Measurements from ENCODE around the gene TAS1R2.
A peak's percentile ranks its signal among the peaks of the same experiment; 100 is the strongest.
"Not testable (repeated sequence)": the region's sequence is repeated elsewhere in the genome, so short reads cannot be mapped to it uniquely, and the experiment has no call there.

Gene TAS1R2

GRCh38 chr1:18883636-18884418 is 24.4 kb upstream of the TAS1R2 start:
- peak; percentile 24 for DNase-seq

DNA sequence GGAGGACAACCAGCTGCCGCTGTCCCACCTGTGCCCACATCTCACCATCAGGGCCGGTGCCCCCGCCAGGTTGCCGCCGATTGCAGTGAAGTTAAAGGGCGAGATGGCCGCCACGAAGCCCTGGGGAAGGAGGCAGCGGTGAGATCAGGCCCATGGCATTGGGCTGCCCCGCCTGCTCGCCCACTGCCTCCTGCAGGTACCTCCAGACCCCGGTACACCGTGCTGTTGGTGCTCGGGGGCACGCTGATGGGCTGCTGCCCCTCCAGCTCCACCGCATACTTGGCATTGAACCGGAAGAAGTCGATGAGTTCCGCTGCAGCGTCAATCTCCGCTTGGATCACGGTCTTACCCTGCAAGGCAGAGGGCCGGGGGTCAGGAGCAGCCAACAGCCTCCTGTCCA is 23.6 kb upstream of the TAS1R2 start:
- DNase-seq: no peak

- no peak for DNase-seq
These were observed 23.0 kb upstream of the TAS1R2 start for GRCh38 chr1:18882486-18882885.

DNA sequence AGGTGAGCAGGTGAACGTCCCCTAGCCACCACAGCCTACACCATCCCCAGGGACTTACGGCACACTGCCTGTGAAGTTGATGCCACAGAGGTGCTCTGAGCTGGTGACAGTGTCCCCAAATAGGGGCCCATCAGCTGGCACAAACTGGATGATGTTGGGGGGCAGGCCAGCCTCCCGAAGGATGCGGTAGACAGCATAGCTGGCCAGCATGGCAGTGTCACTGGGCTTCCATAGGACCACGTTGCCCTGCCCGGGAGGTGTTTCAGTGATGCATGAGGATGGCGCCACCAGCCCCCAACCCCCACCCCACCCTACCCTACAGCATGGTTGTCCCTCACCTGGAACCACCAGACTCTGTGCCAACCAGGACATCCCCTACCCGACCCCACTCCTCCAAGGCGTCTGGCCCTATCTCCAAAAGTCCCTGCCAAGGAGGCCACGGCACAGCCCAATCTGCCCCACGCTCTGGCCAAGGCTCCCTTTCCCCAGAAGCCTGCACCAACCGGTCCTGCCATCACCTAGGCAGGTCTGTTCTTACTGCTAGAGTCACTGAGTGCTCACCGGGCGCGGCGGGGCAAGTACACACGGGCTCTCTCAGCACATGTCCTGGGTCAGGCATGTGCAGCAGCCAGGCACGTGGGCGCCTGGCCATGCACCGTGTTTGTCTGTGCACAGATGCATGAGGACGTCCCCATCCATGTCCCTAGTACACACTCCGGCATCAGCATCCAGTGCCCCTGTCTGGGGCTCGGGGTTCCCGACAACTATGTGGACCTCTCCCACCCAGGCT is 22.4 kb upstream of the TAS1R2 start:
- DNase-seq: no peak

GRCh38 chr1:18881164-18881563 is 21.7 kb upstream of the TAS1R2 start:
- no peak for DNase-seq

GRCh38 chr1:18880585-18880984 is 21.1 kb upstream of the TAS1R2 start:
- DNase-seq: no peak

DNA sequence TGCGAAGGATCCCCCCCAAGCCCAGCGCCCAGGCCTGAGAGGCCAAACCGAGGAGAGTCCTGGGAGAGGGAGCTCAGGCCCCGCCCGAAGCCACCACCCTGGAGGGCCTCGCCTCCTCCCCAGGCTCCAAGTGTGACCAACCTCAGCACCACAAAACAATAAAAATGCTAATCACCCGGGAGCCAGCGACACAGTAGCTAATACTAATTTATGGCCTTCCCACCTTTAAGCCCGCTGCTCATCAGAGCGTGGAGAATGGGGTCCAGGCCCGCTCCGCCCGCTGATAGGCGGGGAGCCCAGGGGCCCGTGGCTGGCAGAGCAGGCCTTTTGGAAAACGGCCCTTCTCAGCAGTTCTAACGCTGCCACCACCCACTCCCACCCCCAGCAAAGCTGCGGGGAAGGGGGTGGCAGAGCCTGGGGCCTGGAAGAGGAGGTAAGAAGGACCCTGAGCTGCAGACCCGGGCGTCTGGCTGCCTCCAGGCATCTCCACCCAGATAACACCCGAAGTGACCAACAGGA is 20.4 kb upstream of the TAS1R2 start:
- DNase-seq: no peak

DNA sequence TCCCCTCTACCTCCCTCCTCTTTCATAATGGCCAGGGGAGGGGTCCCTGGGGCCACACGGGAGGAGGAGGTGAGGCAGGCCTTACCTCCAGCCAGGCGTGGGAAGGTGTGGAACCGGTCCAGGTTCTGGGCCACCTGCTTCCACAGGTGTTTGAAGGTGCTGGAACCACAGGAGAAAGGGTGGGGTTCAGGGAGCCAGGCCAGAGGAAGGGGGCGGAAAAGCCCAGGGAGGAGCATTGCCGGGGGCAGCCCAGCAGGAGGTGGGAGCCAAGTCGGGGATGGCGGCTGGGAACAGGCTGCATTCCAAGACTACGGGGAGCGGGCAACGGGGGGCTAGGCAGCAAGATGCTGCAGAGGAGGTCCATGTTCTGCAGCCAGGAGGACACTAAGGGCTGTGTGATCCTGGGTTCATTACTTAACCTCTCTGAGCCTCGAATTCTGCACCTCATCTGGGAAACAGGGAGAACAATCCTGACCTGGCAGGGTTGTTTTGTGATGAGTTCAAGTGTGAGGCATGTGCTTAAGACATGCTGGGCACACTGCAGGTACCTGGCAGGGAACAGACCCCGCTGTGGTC is 19.8 kb upstream of the TAS1R2 start:
- no peak for DNase-seq

DNA sequence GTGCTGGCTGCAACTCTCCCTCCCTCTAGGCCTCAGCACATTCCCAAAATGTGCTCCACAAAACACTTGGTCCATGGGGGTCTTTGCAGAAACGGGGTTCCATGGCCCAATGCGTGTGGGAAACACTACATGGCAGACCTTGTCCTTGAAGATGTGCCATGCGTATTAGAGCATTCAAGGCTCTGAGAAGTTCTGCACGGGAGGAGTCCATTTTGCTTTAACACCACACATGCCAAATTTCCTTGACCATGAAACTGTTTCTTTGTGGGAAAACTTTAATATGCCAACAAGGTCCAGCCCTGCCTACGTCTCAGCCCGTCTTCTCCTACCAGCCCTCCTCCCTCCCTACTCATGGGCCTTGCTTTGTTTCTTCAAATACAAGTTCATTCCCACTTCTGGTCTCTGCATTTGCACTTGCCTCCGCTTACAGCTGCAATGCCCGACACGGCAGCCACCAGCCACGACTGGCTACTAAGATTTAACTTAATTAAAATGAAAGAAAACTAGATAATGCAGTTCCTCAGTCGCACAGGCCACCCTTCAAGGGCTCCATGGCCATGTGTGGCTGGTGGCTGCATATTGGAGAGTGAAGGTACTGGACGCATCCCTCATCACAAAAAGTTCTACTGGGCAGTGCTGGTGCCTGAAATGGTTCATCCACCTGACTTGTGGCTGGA is 19.2 kb upstream of the TAS1R2 start:
- no peak for DNase-seq

DNA sequence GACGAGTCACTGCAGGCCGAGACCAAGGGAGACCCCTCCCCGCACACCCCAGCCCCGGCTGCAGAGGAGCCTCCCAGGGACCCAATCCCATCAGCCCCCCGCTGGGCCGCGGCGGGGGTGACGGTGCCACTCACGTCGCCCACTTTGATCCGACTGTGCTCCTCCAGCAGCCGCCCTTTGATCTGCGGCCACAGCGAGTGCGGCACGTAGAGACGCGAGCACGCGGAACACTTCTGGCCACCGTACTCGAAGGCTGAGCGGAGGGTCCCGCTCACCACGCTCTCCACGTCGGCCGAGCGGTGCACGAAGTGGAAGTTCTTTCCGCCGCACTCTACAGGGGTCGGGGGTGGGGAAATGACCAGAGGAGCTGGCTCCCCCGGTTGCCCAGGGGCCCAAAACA is 17.8 kb upstream of the TAS1R2 start:
- no peak for DNase-seq

GRCh38 chr1:18876210-18876609 is 16.8 kb upstream of the TAS1R2 start:
- DNase-seq: no peak

DNA sequence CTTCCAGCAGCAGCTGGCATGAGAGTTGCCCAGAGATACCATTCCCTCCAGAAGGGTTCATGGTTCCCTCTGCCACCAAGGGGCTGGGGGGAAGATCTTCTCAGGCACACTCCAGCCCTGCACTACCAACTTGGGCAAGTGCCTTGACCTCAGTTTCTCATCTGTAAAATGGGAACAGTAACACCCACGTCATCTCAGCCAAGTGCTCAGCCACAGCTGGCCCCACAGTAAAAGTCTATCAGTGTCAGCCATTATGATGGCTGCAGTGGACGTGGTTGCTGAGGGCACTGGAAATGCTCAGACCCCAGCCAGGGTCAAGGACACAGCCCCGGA is 16.3 kb upstream of the TAS1R2 start:
- no peak for DNase-seq

DNA sequence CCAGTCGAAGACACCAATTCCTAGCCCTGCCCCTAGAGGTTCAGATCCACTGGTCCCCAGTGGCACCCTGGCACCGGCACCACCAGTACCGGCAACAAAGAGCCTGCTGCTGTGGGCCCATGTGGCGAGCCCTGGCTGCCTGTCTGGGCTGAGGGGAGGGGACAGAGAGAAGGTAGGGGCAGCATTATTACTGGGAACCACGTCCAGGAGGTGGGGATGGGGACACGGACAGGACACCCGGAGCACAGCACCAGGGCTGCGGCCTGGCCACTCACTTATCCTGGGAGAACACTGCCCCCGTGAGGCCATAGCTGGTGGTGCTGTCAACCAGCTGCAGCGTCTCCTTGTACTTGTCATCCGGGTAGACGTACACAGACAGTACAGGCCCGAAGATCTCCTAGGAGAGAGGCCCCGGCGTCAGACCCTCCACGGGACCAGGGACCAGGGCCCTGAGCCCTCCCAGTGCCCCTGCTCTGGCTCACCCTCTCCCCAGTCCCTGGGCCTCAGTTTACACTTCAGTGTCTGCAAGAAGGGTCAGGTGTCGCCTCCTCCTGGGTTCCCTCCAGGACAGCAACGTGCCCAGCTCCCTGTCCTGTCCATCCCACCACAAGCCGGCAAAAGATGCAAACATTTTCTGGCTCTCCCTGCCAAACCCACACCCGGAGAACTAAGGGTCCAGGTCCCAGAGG is 15.8 kb upstream of the TAS1R2 start:
- peak; percentile 57 for DNase-seq

DNA sequence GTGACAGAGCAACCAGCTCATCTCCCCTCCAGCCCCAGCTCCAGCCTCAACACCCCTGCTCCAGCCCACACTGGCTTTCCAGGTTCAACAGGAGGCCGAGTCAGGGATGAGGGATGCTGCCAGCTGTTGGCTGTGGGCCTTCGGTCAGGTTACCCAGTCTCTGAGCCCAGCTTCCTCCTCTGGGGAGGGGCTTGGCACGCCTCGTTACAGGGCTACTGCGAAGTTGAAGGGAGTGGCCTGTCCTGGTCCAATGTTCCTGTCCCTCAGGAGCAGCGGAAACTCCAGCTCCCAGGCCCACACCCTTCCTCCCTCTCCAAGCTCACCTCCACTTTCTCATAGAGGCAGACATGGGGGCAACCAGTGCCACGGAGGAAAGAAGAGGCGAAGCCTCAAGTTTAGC is 15.1 kb upstream of the TAS1R2 start:
- DNase-seq: no peak

- no peak for DNase-seq
These were observed 14.6 kb upstream of the TAS1R2 start for GRCh38 chr1:18874036-18874435.

- DNase-seq: no peak
These were observed 12.7 kb upstream of the TAS1R2 start for GRCh38 chr1:18872071-18872611.

DNA sequence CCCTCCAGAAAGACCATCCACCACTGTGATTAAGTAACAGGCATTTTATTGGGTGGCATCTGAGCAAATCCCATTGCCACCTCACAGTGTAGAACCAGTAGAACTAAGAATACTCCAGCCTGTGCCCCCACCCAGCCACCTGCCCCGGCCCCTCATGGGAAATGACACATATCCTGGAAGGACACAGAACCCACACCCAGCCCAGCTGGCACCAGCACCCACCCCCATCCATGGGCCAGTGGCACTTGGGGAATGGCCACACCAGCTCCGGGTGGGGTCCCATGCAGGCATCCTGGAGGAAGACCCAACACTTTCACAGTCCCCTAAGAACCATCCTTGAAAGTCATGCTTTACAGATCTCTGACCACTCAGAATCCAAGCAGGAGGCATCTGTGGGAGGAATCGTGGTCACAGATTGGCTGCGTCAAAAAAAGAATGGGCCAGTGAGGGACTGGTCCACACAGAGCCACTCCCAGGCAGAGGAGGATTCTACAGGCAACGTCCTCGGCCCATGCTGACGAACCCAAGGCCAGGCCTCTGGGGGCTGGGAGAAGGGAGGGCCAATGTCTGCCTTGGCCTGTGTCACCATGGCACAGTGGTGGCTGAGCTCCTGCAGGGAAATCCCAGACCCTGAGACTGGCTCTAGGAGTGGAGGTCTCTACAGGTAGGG is 12.1 kb upstream of the TAS1R2 start:
- no peak for DNase-seq

DNA sequence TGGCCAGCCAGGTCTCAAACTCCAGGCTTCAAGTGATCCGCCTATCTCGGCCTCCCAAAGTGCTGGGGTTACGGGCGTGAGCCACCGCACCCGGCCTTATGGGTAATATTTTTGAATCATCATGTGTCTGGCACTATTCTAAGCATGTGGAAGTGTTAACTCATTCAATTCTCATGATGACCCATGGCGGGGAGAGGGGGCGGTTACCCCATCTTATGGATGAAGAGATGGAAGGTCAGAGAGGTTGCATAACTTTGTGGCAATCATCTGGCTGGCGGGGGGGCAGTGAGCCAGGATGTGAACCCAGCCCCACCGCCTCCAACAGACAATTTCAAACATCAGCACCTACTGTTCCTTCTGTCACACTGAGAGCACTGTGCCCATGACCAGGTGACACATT is 11.5 kb upstream of the TAS1R2 start:
- DNase-seq: peak; percentile 45

DNA sequence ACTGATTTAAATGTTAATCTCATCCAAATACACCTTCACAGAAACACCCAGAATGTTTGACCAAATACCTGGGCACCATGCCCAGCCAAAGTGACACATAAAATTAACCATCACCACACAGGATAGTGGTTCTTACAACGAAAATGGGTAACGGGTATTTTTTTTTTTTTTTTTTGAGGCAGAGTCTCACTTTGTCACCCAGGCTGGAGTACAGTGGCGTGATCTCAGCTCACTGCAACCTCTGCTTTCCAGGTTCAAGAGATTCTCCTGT is 11.1 kb upstream of the TAS1R2 start:
- not testable (repeated sequence) for DNase-seq

DNA sequence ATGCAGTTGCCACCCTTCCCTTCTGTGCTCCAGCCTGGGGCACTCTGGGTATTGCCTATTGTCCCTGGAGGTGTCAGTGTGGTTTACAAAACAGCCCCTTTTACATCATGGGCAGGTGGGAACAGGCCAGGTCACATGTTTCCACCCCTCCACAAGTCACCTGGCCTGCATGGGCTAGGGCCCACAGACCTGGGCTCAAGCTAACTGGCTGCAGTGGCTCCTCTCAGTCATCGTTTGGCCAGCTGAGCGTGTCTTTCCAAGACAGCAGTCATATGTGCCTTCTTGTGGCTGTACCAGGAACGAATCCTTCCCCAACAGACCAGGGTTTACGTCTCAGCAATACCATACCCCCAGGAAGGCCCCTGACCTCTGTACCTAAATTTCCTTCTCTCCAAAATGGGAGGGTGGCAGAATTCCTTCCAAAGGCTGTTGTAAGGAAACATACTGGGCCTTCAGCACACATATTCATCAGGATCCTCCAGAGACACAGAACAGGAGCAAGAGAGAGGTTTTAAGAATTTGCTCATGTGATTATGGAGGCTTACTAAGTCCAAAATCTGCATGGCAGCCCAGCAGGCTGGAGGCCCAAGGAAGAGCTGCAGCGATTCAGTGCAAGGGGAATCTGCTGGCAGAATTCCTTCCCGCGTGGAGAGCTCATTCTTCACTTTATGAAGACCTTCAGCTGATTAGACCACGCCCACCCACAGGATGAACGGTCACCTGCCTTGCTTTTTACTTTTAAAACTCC is 10.6 kb upstream of the TAS1R2 start:
- DNase-seq: no peak

DNA sequence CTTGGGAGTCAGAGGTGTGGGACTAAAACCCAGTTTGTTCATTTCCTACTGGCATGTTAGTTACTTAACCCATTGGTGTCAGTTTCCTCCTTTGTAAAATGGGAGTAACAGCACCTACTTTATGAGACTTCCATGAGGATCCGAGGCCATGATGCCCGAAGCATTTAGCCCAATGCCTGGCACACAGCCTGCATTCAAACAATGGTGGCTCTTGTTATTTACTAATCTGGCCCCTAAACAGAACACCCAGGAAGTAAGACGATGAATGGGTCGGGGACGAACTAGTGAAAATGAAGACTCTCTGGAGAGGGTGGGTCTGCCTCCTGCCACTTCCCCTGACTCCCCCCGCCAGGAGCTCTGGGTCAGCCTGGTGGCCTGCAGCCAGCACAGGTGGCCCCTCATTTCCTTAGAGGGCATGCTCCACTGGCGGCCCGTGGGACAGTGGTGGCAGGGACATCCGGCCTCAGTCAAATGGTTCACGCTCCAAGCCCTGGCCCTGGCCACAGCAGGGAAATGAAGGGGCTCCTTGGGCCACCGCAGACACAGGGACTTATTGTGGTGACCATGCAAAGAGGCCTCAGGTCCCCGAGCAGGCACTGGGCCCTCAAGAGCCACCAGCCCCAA is 9.5 kb upstream of the TAS1R2 start:
- DNase-seq: no peak

Measured in MV-4-11 (cell line).